Prostate gland (tissue), 2 donors: ENCODE data around the gene UQCRC2.
"Not testable (repeated sequence)": the region's sequence is repeated elsewhere in the genome, so short reads cannot be mapped to it uniquely, and the experiment has no call there.

Experiments
- CTCF ChIP-seq, 4 experiments: fragments of 200-600 bp in 2 of 4; fragments of 450-650 bp in 2 of 4; sonication (generic) in 2 of 4; IDR thresholded peaks; 1 replicate in 3 of 4; 2 replicates in 1 of 4; pipeline ENCODE4 v1.5.1; 2016 to 2019; ENCODE audit warnings: antibody characterized with exemption in 4 of 4, mild to moderate bottlenecking in 2 of 4, moderate library complexity in 2 of 4
- POLR2A ChIP-seq: fragments of 450-650 bp; IDR thresholded peaks from one replicate; pipeline ENCODE4 v1.6.1; 2016; ENCODE audit warnings: antibody characterized with exemption, mild to moderate bottlenecking
- POLR2AphosphoS5 ChIP-seq: sonication (generic); formaldehyde crosslinking; IDR thresholded peaks from one replicate; pipeline ENCODE4 v1.6.1; 2017; ENCODE audit warnings: antibody characterized with exemption

- not testable (repeated sequence) for TF ChIP-seq CTCF (IDR thresholded peaks at IDR 0.05); POLR2A; POLR2AphosphoS5
Measured at GRCh38 chr16:21933790-21934189, 19.4 kb upstream of the UQCRC2 start.
